Osteoblast (primary cell): ENCODE measurements around the gene TEX35. TPM values are rescaled to one million over a fixed set of nuclear protein-coding genes. Genes with fewer than 3 reads are reported as not detected.
A peak's percentile ranks its signal among the peaks of the same experiment; 100 is the strongest.

ENCODE experiments used
- DNase-seq: peaks from one replicate; pipeline ENCODE4 v3.0.0; 2011; ENCODE audit warnings: low spot score, mixed read lengths; ENCODE audit not compliant: insufficient read length; ENCODE audit errors: missing footprints
- H2AFZ ChIP-seq: 2 replicates; pipeline ENCODE4 v1.6.0; 2011; ENCODE audit warnings: mild to moderate bottlenecking, low read length
- H3K27ac ChIP-seq: 2 replicates; pipeline ENCODE4 v1.5.1; 2011; ENCODE audit warnings: mild to moderate bottlenecking, low read depth, low read length, moderate library complexity
- H3K27me3 ChIP-seq: 2 replicates; pipeline ENCODE4 v1.6.0; 2012; ENCODE audit warnings: mild to moderate bottlenecking, control low read depth, inconsistent platforms, low read length, moderate library complexity; ENCODE audit not compliant: insufficient read depth
- H3K36me3 ChIP-seq: 2 replicates; pipeline ENCODE4 v1.5.1; 2011; ENCODE audit warnings: mild to moderate bottlenecking, low read length, control low read depth, moderate library complexity; ENCODE audit not compliant: insufficient read depth
- H3K4me1 ChIP-seq: 2 replicates; pipeline ENCODE4 v1.5.1; 2011; ENCODE audit warnings: mild to moderate bottlenecking, low read length, control low read depth, moderate library complexity; ENCODE audit not compliant: insufficient read depth
- H3K4me2 ChIP-seq: 2 replicates; pipeline ENCODE4 v1.6.0; 2011; ENCODE audit warnings: mild to moderate bottlenecking, low read length; ENCODE audit not compliant: insufficient read depth
- H3K4me3 ChIP-seq: fragments of 200-600 bp; sonication (generic); 3 replicates; pipeline ENCODE4 v1.5.1; 2012; ENCODE audit warnings: mild to moderate bottlenecking, low read length, inconsistent platforms; ENCODE audit not compliant: insufficient read depth
- H3K79me2 ChIP-seq: 2 replicates; pipeline ENCODE4 v1.6.0; 2012; ENCODE audit warnings: mild to moderate bottlenecking, low read length, control low read depth, inconsistent platforms; ENCODE audit not compliant: insufficient read depth
- H3K9me3 ChIP-seq: 2 replicates; pipeline ENCODE4 v1.5.1; 2011; ENCODE audit warnings: low read depth, low read length, control low read depth
- H4K20me1 ChIP-seq: 2 replicates; pipeline ENCODE4 v1.6.0; 2012; ENCODE audit warnings: mild to moderate bottlenecking, low read length, control low read depth; ENCODE audit not compliant: insufficient read depth
- total RNA-seq: library from RNA; depleted of rRNA; stranded (reverse); fragments of >200 nt; gene quantifications from 2 replicates; pipeline ENCODE4 v1.2.3, GENCODE V29; 2012
- TF ChIP-seq, protein P1 (sequence below): IDR thresholded peaks from 2 replicates; pipeline ENCODE4 v1.5.1; 2011; ENCODE audit warnings: mild to moderate bottlenecking, low read depth, low read length, moderate library complexity; ENCODE audit errors: extremely low read depth

TEX35 gene
- total RNA-seq, 1 donor, result not detected

DNA sequence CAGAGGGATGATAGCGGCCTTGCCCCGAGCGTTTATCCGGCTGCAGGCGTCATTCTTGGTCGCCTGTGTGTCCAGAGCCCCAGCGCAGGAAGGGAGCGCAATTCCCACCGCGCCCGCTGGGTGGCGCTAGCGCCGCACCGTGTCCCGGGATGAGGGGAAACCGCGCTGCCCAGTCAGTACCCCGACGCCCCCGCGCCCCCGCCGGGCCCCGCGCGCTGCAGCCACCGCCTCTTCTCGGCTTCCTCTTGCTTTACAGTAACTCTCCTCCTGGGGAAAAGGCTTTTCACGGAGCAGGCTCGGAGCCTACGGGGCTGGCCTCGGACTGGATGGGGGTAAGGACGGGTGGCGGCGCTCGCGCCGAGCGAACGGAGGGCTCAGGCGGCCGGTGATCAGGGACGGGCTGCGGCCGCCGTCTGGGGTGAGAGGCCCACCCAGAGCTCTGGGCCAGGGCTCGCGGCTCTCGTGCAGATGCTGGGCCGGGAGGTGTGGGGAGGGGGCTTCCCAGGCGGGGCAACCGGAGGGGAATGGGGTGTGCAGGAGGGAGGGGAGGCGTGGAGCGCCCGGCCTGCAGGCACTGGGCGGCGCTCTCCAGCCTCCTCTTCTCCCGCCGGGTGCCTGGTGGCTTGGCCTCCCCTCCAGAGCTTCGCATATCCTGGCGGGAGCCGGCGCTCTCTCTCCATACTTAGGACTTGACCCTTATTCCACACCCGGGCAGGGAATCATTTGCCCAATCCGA lies 29.8 kb downstream of the TEX35 start:
- Histone ChIP-seq H3K9me3 (no peaks in the 10 kb centered on the region), H3K27me3 (no peaks in the 10 kb centered on the region), H3K36me3 (peaks cover 3% of the 10 kb centered on the region), H3K4me1 (peaks cover 41% of the 10 kb centered on the region), H4K20me1 (no peaks in the 10 kb centered on the region), H3K4me2 (peak overlapping the region; percentile 100), H3K79me2 (peaks cover 22% of the 10 kb centered on the region), H3K4me3 (peak overlapping the region; percentile 96), H3K27ac (peak overlapping the region; percentile 57), H2AFZ (peak overlapping the region; percentile 100)
- TF ChIP-seq, protein P1, sequence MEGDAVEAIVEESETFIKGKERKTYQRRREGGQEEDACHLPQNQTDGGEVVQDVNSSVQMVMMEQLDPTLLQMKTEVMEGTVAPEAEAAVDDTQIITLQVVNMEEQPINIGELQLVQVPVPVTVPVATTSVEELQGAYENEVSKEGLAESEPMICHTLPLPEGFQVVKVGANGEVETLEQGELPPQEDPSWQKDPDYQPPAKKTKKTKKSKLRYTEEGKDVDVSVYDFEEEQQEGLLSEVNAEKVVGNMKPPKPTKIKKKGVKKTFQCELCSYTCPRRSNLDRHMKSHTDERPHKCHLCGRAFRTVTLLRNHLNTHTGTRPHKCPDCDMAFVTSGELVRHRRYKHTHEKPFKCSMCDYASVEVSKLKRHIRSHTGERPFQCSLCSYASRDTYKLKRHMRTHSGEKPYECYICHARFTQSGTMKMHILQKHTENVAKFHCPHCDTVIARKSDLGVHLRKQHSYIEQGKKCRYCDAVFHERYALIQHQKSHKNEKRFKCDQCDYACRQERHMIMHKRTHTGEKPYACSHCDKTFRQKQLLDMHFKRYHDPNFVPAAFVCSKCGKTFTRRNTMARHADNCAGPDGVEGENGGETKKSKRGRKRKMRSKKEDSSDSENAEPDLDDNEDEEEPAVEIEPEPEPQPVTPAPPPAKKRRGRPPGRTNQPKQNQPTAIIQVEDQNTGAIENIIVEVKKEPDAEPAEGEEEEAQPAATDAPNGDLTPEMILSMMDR, result peak; percentile 72
- DNase-seq, result peak; percentile 95

- peak; percentile 78 for DNase-seq
- peak overlapping the region; percentile 57 for H3K27ac ChIP-seq
- peaks cover 3% of the 10 kb centered on the region for H3K36me3 ChIP-seq
Measured at GRCh38 chr1:178543290-178543607, 30.3 kb downstream of the TEX35 start.

GRCh38 chr1:178544531-178544930 lies 31.6 kb downstream of the TEX35 start:
- DNase-seq, result no peak

More at GRCh38 chr1:178543290-178543607, 30.3 kb downstream of the TEX35 start:
- Histone ChIP-seq H3K4me1 (peaks cover 36% of the 10 kb centered on the region), H3K4me2 (peak overlapping the region; percentile 100), H3K27me3 (no peaks in the 10 kb centered on the region), H2AFZ (peak overlapping the region; percentile 92), H3K4me3 (peak overlapping the region; percentile 96), H3K9me3 (no peaks in the 10 kb centered on the region), H4K20me1 (no peaks in the 10 kb centered on the region), H3K79me2 (peaks cover 22% of the 10 kb centered on the region)
- TF ChIP-seq, protein P1, result no peak

GRCh38 chr1:178548108-178548507 lies 35.2 kb downstream of the TEX35 start:
- peaks cover 22% of the 10 kb centered on the region for H3K79me2 ChIP-seq
- no peak overlapping the region for H2AFZ ChIP-seq
- H3K36me3 ChIP-seq, result peaks cover 3% of the 10 kb centered on the region

More at GRCh38 chr1:178544531-178544930, 31.6 kb downstream of the TEX35 start:
- no peaks in the 10 kb centered on the region for H3K9me3 ChIP-seq
- H3K4me3 ChIP-seq, result no peak overlapping the region
- H4K20me1 ChIP-seq, result no peaks in the 10 kb centered on the region
- peaks cover 22% of the 10 kb centered on the region for H3K79me2 ChIP-seq
- peaks cover 25% of the 10 kb centered on the region for H3K4me1 ChIP-seq
- H2AFZ ChIP-seq, result peak overlapping the region; percentile 15
- no peaks in the 10 kb centered on the region for H3K27me3 ChIP-seq
- H3K4me2 ChIP-seq, result no peak overlapping the region
- TF ChIP-seq, protein P1, result no peak
- peaks cover 3% of the 10 kb centered on the region for H3K36me3 ChIP-seq
- no peak overlapping the region for H3K27ac ChIP-seq

More at GRCh38 chr1:178548108-178548507, 35.2 kb downstream of the TEX35 start:
- DNase-seq, result no peak
- H3K27me3 ChIP-seq, result no peaks in the 10 kb centered on the region
- TF ChIP-seq, protein P1, result no peak
- no peaks in the 10 kb centered on the region for H4K20me1 ChIP-seq
- peaks cover 6% of the 10 kb centered on the region for H3K4me1 ChIP-seq
- H3K4me3 ChIP-seq, result no peak overlapping the region
- no peak overlapping the region for H3K4me2 ChIP-seq
- H3K27ac ChIP-seq, result no peak overlapping the region
- no peaks in the 10 kb centered on the region for H3K9me3 ChIP-seq
